ENCODE measurements around the gene FHAD1. TPM values are rescaled to one million over a fixed set of nuclear protein-coding genes. Genes with fewer than 3 reads are reported as not detected.
"Not testable (repeated sequence)": the region's sequence is repeated elsewhere in the genome, so short reads cannot be mapped to it uniquely, and the experiment has no call there.

Gene FHAD1
- polyA plus RNA-seq, 4 donors: 0.22 to 0.58 (median 0.36) TPM

DNA sequence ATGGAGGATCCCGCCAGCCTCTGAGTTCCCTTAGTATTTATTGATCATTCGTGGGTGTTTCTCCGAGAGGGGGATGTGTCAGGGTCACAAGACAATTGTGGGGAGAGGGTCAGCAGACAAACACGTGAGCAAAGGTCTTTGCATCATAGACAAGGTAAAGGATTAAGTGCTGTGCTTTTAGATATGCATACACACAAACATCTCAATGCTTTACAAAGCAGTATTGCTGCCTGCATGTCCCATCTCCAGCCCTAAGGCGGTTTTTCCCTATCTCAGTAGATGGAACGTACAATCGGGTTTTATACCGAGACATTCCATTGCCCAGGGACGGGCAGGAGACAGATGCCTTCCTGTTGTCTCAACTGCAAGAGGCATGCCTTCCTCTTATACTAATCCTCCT is 132.1 kb downstream of the FHAD1 start:
- H3K9me3 ChIP-seq (ENCODE audit: control insufficient read depth in 2 of 2, insufficient read depth in 1 of 2, low read depth in 1 of 2, low read length in 1 of 2); H3K4me3 ChIP-seq (ENCODE audit: low read depth in 1 of 3, low read length in 3 of 3); H3K27me3 ChIP-seq (ENCODE audit: control insufficient read depth in 3 of 3, insufficient read depth in 3 of 3, low read length in 3 of 3); H3K36me3 ChIP-seq (ENCODE audit: control insufficient read depth in 3 of 3, insufficient read depth in 2 of 3, low read depth in 1 of 3, low read length in 3 of 3); H3K27ac ChIP-seq (ENCODE audit: low read depth in 1 of 3, low read length in 2 of 3); DNase-seq; H3K4me1 ChIP-seq (ENCODE audit: control insufficient read depth in 3 of 3, insufficient read depth in 2 of 3, low read depth in 1 of 3, low read length in 2 of 3); FAIRE-seq: not testable (repeated sequence)
- 60 to 90% (median 77%) methylated on average over 6 to 8 of the region's 9 CpGs for WGBS, 3 donors

DNA sequence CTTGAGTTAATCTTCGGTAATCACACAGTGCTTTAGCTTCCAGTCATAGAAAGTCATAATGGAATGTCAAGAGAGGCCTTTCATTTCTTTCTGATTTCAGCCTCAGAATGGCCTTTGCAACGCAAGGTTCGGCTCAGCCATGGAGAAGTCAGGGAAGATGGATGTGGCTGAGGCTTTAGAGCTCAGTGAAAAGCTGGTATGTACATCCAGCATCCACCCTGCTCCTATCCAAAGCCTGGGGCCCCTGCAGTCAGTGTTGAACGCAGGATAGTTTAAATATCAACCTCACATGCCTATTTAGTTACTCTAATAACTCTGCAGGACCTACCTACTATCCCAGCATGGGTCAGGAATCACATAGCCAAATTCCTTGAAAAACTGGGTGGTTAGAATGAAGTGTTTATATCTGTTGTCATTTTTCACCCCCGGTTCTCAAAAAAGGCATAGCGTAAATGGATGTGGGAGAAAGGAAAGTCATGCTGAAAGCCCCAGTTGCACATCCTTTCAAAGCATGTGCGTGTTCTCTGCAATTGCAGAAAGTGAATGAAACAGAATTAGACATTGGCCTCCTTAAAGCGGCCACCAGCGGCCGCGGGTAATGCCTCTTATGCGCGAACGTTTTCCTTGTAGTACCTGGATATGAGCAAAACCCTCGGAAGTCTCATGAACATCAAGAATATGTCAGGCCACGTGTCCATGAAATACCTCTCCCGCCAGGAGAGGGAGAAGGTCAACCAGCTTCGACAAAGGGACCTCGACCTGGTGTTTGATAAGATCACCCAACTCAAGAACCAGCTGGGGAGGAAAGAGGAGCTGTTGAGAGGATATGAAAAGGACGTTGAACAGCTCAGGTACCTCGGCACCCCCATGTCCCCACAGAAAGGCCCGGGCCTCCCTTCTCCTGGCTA is 133.8 kb downstream of the FHAD1 start:
- H3K27me3 ChIP-seq (ENCODE audit: control insufficient read depth in 3 of 3, insufficient read depth in 3 of 3, low read length in 3 of 3): no peaks in the 10 kb centered on the region
- no peaks in the 10 kb centered on the region for H3K36me3 ChIP-seq (ENCODE audit: control insufficient read depth in 3 of 3, insufficient read depth in 2 of 3, low read depth in 1 of 3, low read length in 3 of 3)
- H3K4me3 ChIP-seq (ENCODE audit: low read depth in 1 of 3, low read length in 3 of 3): no peak overlapping the region
- no peak for FAIRE-seq
- H3K27ac ChIP-seq (ENCODE audit: low read depth in 1 of 3, low read length in 2 of 3): no peak overlapping the region
- WGBS, 3 donors: 76 to 83% (median 79%) methylated on average over 22 of the region's 22 CpGs
- H3K9me3 ChIP-seq (ENCODE audit: control insufficient read depth in 2 of 2, insufficient read depth in 1 of 2, low read depth in 1 of 2, low read length in 1 of 2): no peaks in the 10 kb centered on the region
- H3K4me1 ChIP-seq (ENCODE audit: control insufficient read depth in 3 of 3, insufficient read depth in 2 of 3, low read depth in 1 of 3, low read length in 2 of 3): peaks cover 0 to 3% (median 0%) of the 10 kb centered on the region in 3 donors
- no peak for DNase-seq

DNA sequence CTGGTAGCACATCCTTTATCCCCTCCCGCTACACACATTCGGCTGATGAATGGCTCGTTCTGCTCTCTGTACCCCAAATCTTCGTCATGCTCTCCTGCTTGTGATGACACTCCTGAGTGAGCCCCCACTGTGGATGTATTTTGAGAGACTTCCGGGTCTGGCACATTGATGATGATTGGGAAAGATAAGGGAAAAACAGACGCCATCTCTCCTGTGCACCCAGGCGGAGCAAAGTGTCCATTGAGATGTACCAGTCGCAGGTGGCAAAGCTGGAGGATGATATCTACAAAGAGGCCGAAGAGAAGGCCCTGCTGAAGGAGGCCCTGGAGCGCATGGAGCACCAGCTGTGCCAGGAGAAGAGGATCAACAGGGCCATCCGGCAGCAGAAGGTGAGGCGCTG is 134.8 kb downstream of the FHAD1 start:
- no peaks in the 10 kb centered on the region for H3K36me3 ChIP-seq (ENCODE audit: control insufficient read depth in 3 of 3, insufficient read depth in 2 of 3, low read depth in 1 of 3, low read length in 3 of 3)
- no peak overlapping the region for H3K27ac ChIP-seq (ENCODE audit: low read depth in 1 of 3, low read length in 2 of 3)
- FAIRE-seq: no peak
- H3K4me1 ChIP-seq (ENCODE audit: control insufficient read depth in 3 of 3, insufficient read depth in 2 of 3, low read depth in 1 of 3, low read length in 2 of 3): peaks cover 0 to 3% (median 0%) of the 10 kb centered on the region in 3 donors
- no peak for DNase-seq
- no peak overlapping the region for H3K4me3 ChIP-seq (ENCODE audit: low read depth in 1 of 3, low read length in 3 of 3)
- no peaks in the 10 kb centered on the region for H3K27me3 ChIP-seq (ENCODE audit: control insufficient read depth in 3 of 3, insufficient read depth in 3 of 3, low read length in 3 of 3)
- WGBS, 3 donors: 91 to 96% (median 91%) methylated on average over 12 of the region's 12 CpGs
- no peaks in the 10 kb centered on the region for H3K9me3 ChIP-seq (ENCODE audit: control insufficient read depth in 2 of 2, insufficient read depth in 1 of 2, low read depth in 1 of 2, low read length in 1 of 2)

DNA sequence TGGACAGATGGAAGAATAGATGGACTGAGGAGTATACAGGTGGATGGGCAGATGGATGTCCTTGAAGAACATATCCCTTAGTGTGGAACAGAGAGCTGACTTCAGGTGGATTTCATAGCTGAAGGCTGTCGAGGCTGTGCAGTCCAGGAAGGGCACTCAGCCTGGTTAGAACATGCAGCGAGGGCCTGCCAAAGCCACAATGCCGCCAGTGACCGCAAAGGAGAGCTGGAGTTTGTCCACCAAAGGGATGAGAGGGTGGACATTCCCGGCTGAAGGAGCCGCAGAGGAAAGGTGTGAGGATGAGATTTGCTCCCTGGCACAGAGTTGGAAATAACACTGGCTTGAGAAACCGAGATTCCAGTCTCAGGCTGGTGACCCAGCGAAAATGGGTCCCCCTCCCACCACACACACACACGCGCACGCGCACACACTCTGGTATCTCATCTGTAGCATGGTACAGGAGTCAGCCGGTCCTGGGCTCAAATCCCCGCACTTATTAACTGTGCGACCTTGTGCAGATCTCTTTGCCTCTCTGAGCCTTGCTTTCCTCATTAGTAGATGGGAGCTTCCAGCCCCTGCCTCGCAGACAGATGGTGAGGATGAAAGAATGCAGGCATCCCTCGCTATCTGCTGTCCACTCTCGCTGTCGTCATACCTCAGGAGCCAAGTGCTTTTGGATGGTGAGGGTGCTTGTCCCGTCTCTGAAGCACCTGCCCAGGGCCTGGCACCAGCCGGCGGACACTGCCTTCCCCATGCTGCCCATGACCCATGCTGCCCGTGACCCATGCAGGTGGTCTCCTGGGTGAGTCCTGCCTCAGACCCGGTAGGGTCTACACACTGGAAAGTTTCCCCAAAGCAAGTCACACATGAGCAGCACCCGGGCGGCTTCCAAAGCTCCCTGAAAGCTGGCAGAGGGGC is 135.8 kb downstream of the FHAD1 start:
- Histone ChIP-seq H3K27me3 (ENCODE audit: control insufficient read depth in 3 of 3, insufficient read depth in 3 of 3, low read length in 3 of 3) (no peaks in the 10 kb centered on the region), H3K9me3 (ENCODE audit: control insufficient read depth in 2 of 2, insufficient read depth in 1 of 2, low read depth in 1 of 2, low read length in 1 of 2) (no peaks in the 10 kb centered on the region), H3K27ac (ENCODE audit: low read depth in 1 of 3, low read length in 2 of 3) (no peak overlapping the region), H3K4me3 (ENCODE audit: low read depth in 1 of 3, low read length in 3 of 3) (no peak overlapping the region), H3K4me1 (ENCODE audit: control insufficient read depth in 3 of 3, insufficient read depth in 2 of 3, low read depth in 1 of 3, low read length in 2 of 3) (peaks cover 0 to 4% (median 0%) of the 10 kb centered on the region in 3 donors), H3K36me3 (ENCODE audit: control insufficient read depth in 3 of 3, insufficient read depth in 2 of 3, low read depth in 1 of 3, low read length in 3 of 3) (no peaks in the 10 kb centered on the region)
- no peak for FAIRE-seq
- no peak for DNase-seq
- WGBS, 3 donors: 89 to 91% (median 90%) methylated on average over 26 of the region's 26 CpGs

DNA sequence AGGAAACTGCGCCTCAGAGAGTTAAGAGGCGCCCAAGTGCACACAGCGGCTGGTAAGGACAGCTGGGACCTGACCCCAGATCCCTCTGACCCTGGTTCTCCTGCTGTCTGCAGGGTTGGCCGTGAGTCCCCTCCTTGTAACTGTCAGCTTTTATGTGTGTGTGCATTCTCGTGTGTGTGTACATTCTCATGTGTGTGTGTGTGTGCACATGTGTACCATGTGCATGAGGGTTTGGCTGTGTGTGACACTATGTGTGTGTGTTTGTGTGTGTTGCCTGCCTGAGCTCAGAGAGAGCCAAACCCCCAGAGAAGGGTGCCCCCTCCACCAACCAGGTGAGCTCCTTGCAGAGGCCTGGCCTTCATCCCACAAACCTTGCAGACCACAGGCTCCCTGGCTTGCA is 136.8 kb downstream of the FHAD1 start:
- no peak overlapping the region for H3K27ac ChIP-seq (ENCODE audit: low read depth in 1 of 3, low read length in 2 of 3)
- H3K36me3 ChIP-seq (ENCODE audit: control insufficient read depth in 3 of 3, insufficient read depth in 2 of 3, low read depth in 1 of 3, low read length in 3 of 3): no peaks in the 10 kb centered on the region
- 94 to 96% (median 94%) methylated on average over 5 of the region's 5 CpGs for WGBS, 3 donors
- no peak for DNase-seq
- no peak for FAIRE-seq
- H3K4me3 ChIP-seq (ENCODE audit: low read depth in 1 of 3, low read length in 3 of 3): no peak overlapping the region
- H3K27me3 ChIP-seq (ENCODE audit: control insufficient read depth in 3 of 3, insufficient read depth in 3 of 3, low read length in 3 of 3): no peaks in the 10 kb centered on the region
- no peaks in the 10 kb centered on the region for H3K9me3 ChIP-seq (ENCODE audit: control insufficient read depth in 2 of 2, insufficient read depth in 1 of 2, low read depth in 1 of 2, low read length in 1 of 2)
- peaks cover 0 to 6% (median 0%) of the 10 kb centered on the region in 3 donors for H3K4me1 ChIP-seq (ENCODE audit: control insufficient read depth in 3 of 3, insufficient read depth in 2 of 3, low read depth in 1 of 3, low read length in 2 of 3)

DNA sequence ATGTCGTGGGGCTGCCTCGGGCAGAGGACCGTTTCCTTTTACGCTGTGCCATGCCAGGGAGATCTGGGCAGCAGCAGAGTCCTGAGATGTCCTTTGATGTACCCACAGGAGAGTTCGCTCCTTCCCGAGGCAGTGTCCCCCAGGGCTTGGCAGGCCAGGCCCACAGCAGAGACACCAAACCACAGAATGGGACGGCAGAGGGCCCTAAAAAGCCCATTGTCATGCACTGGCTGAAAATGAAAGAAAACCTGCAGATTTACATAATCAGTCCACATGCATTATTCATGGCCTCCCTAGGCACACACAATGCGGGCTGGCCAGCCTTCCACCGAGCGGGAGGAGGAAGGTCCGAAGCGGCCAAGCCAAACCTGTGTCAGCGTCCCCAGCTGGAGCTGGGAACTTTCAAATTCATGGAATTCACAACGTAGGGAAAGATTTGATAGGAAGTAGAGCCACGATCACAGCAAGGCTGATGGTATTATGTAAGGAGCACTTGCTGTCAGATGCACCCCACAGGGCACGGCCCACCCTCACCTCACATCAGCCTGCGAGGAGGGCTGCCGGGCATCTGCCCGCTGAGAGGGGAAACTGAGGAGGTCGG is 137.4 kb downstream of the FHAD1 start:
- no peak for DNase-seq
- no peak for FAIRE-seq
- no peak overlapping the region for H3K4me3 ChIP-seq (ENCODE audit: low read depth in 1 of 3, low read length in 3 of 3)

DNA sequence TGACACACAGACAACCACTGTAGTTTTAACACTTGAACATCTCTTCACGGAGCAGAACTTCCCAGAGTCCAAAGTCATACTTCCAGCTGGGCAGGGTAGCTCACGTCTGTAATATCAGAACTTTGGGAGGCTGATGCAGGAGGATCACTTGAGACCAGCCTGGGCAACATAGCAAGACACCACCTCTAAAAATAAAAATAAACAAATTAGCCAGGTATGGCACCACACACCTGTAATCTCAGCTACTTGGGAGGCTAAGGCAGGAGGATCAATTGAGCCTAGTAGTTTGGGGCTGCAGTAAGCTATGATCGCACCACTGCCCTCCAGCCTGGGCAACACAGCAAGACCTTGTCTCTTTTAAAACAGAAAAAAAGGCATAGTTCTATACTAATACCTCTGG is 138.4 kb downstream of the FHAD1 start:
- H3K27ac ChIP-seq (ENCODE audit: low read depth in 1 of 3, low read length in 2 of 3): no peak overlapping the region
- DNase-seq: no peak
- WGBS, 3 donors: 51 to 75% (median 69%) methylated on average over 3 of the region's 3 CpGs
- H3K27me3 ChIP-seq (ENCODE audit: control insufficient read depth in 3 of 3, insufficient read depth in 3 of 3, low read length in 3 of 3): no peaks in the 10 kb centered on the region
- no peaks in the 10 kb centered on the region for H3K9me3 ChIP-seq (ENCODE audit: control insufficient read depth in 2 of 2, insufficient read depth in 1 of 2, low read depth in 1 of 2, low read length in 1 of 2)
- H3K36me3 ChIP-seq (ENCODE audit: control insufficient read depth in 3 of 3, insufficient read depth in 2 of 3, low read depth in 1 of 3, low read length in 3 of 3): no peaks in the 10 kb centered on the region
- no peak overlapping the region for H3K4me3 ChIP-seq (ENCODE audit: low read depth in 1 of 3, low read length in 3 of 3)
- H3K4me1 ChIP-seq (ENCODE audit: control insufficient read depth in 3 of 3, insufficient read depth in 2 of 3, low read depth in 1 of 3, low read length in 2 of 3): peaks cover 0 to 6% (median 0%) of the 10 kb centered on the region in 3 donors
- no peak for FAIRE-seq

More for the DNA sequence above, 137.4 kb downstream of the FHAD1 start:
- no peaks in the 10 kb centered on the region for H3K9me3 ChIP-seq (ENCODE audit: control insufficient read depth in 2 of 2, insufficient read depth in 1 of 2, low read depth in 1 of 2, low read length in 1 of 2)
- H3K4me1 ChIP-seq (ENCODE audit: control insufficient read depth in 3 of 3, insufficient read depth in 2 of 3, low read depth in 1 of 3, low read length in 2 of 3): peaks cover 0 to 6% (median 0%) of the 10 kb centered on the region in 3 donors
- WGBS, 3 donors: 32 to 54% (median 37%) methylated on average over 20 of the region's 20 CpGs
- no peaks in the 10 kb centered on the region for H3K36me3 ChIP-seq (ENCODE audit: control insufficient read depth in 3 of 3, insufficient read depth in 2 of 3, low read depth in 1 of 3, low read length in 3 of 3)
- no peaks in the 10 kb centered on the region for H3K27me3 ChIP-seq (ENCODE audit: control insufficient read depth in 3 of 3, insufficient read depth in 3 of 3, low read length in 3 of 3)
- H3K27ac ChIP-seq (ENCODE audit: low read depth in 1 of 3, low read length in 2 of 3): no peak overlapping the region

DNA sequence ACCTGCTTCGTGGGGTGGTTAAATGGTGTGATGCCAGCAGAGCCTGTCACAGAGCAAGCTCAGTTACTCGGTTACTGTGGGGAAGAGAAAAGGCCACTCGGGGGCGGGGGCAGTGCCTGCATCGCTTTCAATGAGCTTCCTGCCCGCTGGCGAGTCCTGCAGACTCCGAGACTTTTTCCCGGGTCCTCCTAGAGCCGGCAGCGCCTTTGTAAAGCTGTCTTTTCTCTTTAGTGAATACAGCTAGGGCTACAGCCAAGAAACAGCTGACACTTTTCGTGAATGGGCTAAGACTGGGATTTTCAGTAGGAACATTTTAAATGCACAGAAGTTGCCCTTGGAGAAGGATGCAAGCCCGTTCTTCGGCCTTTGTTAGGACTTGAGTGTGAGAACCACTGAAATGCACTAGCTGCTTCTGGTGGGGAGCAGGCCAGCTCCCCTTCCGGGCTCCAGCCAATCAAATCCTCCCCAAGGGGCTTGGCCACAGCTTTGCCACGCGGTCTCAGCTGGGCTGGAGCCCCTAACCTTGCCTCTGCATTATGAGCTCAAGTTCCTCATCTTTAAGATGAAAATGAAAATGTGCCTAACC is 139.2 kb downstream of the FHAD1 start:
- H3K27ac ChIP-seq (ENCODE audit: low read depth in 1 of 3, low read length in 2 of 3): no peak overlapping the region
- no peak for FAIRE-seq
- H3K9me3 ChIP-seq (ENCODE audit: control insufficient read depth in 2 of 2, insufficient read depth in 1 of 2, low read depth in 1 of 2, low read length in 1 of 2): no peaks in the 10 kb centered on the region
- 39 to 81% (median 69%) methylated on average over 17 of the region's 17 CpGs for WGBS, 3 donors
- H3K27me3 ChIP-seq (ENCODE audit: control insufficient read depth in 3 of 3, insufficient read depth in 3 of 3, low read length in 3 of 3): no peaks in the 10 kb centered on the region
- no peak overlapping the region for H3K4me3 ChIP-seq (ENCODE audit: low read depth in 1 of 3, low read length in 3 of 3)
- no peak for DNase-seq
- no peaks in the 10 kb centered on the region for H3K36me3 ChIP-seq (ENCODE audit: control insufficient read depth in 3 of 3, insufficient read depth in 2 of 3, low read depth in 1 of 3, low read length in 3 of 3)
- H3K4me1 ChIP-seq (ENCODE audit: control insufficient read depth in 3 of 3, insufficient read depth in 2 of 3, low read depth in 1 of 3, low read length in 2 of 3): peaks cover 0 to 3% (median 0%) of the 10 kb centered on the region in 3 donors

Measured in small intestine (tissue), 7 donors.